Lower lobe of right lung (tissue), 2 donors: ENCODE measurements around the gene CLEC4A. TPM values are rescaled to one million over a fixed set of nuclear protein-coding genes. Genes with fewer than 3 reads are reported as not detected.
"Not testable (repeated sequence)": the region's sequence is repeated elsewhere in the genome, so short reads cannot be mapped to it uniquely, and the experiment has no call there.

Experiments
- ATAC-seq, 2 donors: fragments of 200-7000 bp; cut with Tn5 transposase; one replicate each; pipeline ENCODE4 v1.9.1; 2020 to 2022; ENCODE audit warnings: mild to moderate bottlenecking in 2 of 2, moderate library complexity in 2 of 2
- DNase-seq: peaks from one replicate; pipeline ENCODE4 v3.0.0-alpha.2; 2020
- H3K27ac ChIP-seq: fragments of 200-600 bp; one replicate; pipeline ENCODE4 v1.8.0; 2022
- H3K27me3 ChIP-seq: fragments of 200-600 bp; one replicate; pipeline ENCODE4 v1.8.0; 2022; ENCODE audit warnings: low read depth
- H3K36me3 ChIP-seq: fragments of 200-600 bp; one replicate; pipeline ENCODE4 v1.8.0; 2022; ENCODE audit warnings: mild to moderate bottlenecking
- H3K4me1 ChIP-seq: fragments of 200-600 bp; one replicate; pipeline ENCODE4 v1.8.0; 2022
- H3K4me3 ChIP-seq: fragments of 200-600 bp; one replicate; pipeline ENCODE4 v1.8.0; 2022; ENCODE audit warnings: mild to moderate bottlenecking
- H3K9me3 ChIP-seq: fragments of 200-600 bp; one replicate; pipeline ENCODE4 v1.8.0; 2022
- intact Hi-C: fragments of 100-400 bp; cut with DNase I; formaldehyde crosslinking; loops from one replicate; pipeline ENCODE4 v1.11.0; 2022
- total RNA-seq: library from RNA; stranded (reverse); fragmentation: NEBNext Ultra II Directional; extraction: Animal tissue kit (Norgen Biotek cat#: 25700); gene quantifications from one replicate; pipeline ENCODE4 v1.2.1, GENCODE V29; 2021
- TF ChIP-seq, protein P1 (sequence below): fragments of 200-600 bp; IDR thresholded peaks from one replicate; pipeline ENCODE4 v1.8.0; 2022; ENCODE audit warnings: antibody characterized with exemption, mild to moderate bottlenecking
- donor health status: DM: no; HTN: yes; CAD: no; lungs with severe emphysema.

Gene CLEC4A
- total RNA-seq, 1 donor from 2014 or later = 14.1 TPM

DNA sequence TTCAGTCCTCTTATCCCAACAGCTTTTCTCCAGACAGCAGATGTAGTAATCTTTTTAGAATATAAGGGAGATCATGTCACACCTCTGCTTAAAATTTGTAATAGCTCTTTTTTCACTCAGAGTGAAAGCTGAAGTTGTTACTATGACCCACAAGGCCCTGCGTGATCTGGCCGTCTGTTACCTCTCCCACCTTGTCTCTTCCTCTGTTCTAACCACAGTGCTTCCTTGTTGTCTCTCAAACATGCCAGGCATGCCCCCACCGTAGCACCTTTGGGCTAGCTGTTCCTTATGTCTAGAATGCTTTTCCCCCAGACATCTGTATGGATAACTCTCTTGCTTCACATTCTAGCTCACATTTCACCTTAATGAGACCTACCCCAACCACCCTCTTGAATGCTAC lies 34.8 kb upstream of the CLEC4A start:
- peak in 1 of 2 donors; percentile 45 for ATAC-seq
- TF ChIP-seq, protein P1, sequence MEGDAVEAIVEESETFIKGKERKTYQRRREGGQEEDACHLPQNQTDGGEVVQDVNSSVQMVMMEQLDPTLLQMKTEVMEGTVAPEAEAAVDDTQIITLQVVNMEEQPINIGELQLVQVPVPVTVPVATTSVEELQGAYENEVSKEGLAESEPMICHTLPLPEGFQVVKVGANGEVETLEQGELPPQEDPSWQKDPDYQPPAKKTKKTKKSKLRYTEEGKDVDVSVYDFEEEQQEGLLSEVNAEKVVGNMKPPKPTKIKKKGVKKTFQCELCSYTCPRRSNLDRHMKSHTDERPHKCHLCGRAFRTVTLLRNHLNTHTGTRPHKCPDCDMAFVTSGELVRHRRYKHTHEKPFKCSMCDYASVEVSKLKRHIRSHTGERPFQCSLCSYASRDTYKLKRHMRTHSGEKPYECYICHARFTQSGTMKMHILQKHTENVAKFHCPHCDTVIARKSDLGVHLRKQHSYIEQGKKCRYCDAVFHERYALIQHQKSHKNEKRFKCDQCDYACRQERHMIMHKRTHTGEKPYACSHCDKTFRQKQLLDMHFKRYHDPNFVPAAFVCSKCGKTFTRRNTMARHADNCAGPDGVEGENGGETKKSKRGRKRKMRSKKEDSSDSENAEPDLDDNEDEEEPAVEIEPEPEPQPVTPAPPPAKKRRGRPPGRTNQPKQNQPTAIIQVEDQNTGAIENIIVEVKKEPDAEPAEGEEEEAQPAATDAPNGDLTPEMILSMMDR = no peak
- DNase-seq = no peak
- H3K27me3 ChIP-seq = no peaks in the 10 kb centered on the region
- H3K27ac ChIP-seq = no peak overlapping the region
- H3K4me3 ChIP-seq = no peak overlapping the region
- peaks cover 34% of the 10 kb centered on the region for H3K4me1 ChIP-seq
- peaks cover 47% of the 10 kb centered on the region for H3K36me3 ChIP-seq
- no peaks in the 10 kb centered on the region for H3K9me3 ChIP-seq
- intact Hi-C loops = no loop called here

DNA sequence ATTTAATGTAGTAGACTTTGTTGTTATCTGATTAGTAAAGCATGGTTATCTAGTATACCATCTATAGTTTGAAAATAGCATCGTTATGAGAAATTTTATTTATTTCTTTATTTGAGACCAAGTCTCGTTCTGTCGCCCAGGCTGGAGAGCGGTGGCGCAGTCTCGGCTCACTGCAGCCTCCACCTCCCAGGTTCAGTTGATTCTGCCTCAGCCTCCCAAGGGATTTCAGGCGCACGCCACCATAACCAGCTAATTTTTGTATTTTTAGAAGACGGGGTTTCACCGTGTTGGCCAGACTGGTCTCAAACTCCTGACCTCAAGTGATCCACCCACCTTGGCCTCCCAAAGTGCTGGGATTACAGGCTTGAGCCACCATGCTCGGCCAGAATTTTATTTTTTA lies 34.1 kb upstream of the CLEC4A start:
- Histone ChIP-seq H3K4me1 (peaks cover 27% of the 10 kb centered on the region), H3K36me3 (peaks cover 54% of the 10 kb centered on the region)
- ATAC-seq, DNase-seq, H3K27me3 ChIP-seq, H3K27ac ChIP-seq, H3K9me3 ChIP-seq, H3K4me3 ChIP-seq, intact Hi-C loops: not testable (repeated sequence)

DNA sequence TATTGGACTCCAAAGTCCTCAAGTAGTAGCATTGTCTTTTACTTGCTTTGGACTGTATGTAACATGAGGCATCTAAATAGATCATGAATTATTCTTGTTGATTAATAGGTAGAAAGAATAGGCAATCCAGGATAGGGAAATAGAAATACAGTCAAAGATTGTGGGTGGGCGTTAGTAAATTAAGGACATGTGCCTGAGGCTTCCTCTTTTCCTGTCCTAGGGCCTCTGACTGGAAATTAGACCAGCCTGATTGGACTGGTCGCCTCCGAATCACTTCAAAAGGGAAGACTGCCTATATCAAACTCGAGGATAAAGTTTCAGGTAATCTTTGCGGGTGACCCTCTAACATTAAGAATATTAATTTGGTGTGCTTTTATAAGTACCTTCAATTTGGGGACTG lies 33.7 kb upstream of the CLEC4A start:
- H3K36me3 ChIP-seq = peaks cover 58% of the 10 kb centered on the region
- no peaks in the 10 kb centered on the region for H3K27me3 ChIP-seq
- ATAC-seq (peak; percentile 34 to 50), DNase-seq (no peak)
- TF ChIP-seq, protein P1 = no peak
- H3K27ac ChIP-seq = no peak overlapping the region
- no peak overlapping the region for H3K4me3 ChIP-seq
- intact Hi-C loops = no loop called here
- H3K4me1 ChIP-seq = peaks cover 23% of the 10 kb centered on the region
- H3K9me3 ChIP-seq = no peaks in the 10 kb centered on the region

DNA sequence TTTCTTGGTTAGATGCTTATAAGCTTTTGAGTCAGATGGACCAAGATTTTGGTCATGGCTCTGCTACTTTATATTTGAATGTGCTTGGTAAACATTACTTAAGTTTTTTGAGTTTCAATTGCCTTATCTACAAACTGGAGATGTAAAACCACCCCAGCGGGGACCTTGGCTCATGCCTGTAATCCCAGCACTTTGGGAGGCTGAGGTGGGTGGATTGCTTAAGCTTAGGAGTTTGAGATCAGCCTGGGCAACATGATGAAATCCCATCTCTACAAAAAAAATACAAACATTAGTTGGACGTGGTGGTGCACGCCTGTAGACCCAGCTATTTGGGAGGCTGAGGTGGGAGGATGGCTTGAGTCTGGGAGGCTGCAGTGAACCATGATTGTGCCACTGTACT lies 30.1 kb upstream of the CLEC4A start:
- Histone ChIP-seq H3K27me3 (no peaks in the 10 kb centered on the region), H3K4me1 (peaks cover 11% of the 10 kb centered on the region), H3K36me3 (peaks cover 88% of the 10 kb centered on the region), H3K27ac (no peak overlapping the region), H3K9me3 (no peaks in the 10 kb centered on the region), H3K4me3 (no peak overlapping the region)
- intact Hi-C loops = no loop called here
- no peak for DNase-seq
- TF ChIP-seq, protein P1 = no peak
- no peak for ATAC-seq

DNA sequence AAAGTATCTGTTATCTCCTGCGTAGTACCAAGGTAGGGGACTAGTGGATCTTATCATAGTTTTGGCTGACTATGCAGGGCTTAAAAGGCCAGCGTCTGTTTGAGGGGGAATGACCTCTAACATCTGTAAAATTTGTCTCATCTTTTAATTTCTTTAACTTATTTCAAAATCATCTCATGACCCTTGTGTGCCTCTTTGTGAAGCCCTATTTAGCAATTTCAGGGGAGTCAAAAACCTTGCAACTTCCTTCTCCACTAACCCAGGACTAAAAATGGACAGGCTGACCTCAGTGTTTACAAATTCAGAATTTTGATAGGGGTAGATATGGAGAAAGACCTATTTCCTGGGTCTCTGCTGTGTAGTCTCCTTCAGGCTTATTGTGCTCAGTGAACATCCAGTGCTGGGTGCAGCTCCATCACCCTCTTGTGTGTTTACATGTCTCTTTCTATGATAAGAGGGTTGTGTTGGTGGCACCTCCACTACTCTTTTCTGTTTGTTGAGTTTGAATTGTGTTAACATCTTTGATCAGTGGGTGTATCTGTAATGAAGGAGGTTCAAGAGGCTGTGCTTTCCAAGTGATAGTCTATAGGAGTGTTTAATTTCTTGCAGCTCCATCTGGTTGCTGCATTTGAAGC lies 27.0 kb upstream of the CLEC4A start:
- no peaks in the 10 kb centered on the region for H3K4me1 ChIP-seq
- intact Hi-C loops = no loop called here
- no peaks in the 10 kb centered on the region for H3K27me3 ChIP-seq
- H3K27ac ChIP-seq = no peak overlapping the region
- TF ChIP-seq, protein P1 = no peak
- no peaks in the 10 kb centered on the region for H3K9me3 ChIP-seq
- ATAC-seq (no peak), DNase-seq (no peak)
- H3K4me3 ChIP-seq = no peak overlapping the region
- peaks cover 77% of the 10 kb centered on the region for H3K36me3 ChIP-seq

DNA sequence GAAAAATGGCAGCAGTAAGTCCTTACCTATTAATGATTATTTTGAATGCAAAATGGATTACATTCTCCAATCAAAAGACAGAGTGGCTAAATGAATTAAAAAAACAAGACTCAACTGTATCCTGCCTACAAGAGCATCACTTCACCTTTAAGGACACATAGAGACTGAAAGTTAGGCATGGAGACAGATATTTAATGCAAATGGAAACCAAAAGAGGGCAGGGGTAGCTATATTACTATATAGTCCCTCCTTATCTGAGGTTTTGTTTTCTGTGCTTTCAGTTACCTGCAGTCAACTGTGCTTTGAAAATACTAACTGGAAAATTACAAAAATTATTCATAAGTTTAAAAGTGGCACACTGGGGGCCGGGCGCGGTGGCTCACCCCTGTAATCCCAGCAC lies 24.2 kb upstream of the CLEC4A start:
- DNase-seq (no peak), ATAC-seq (no peak)
- no peaks in the 10 kb centered on the region for H3K4me1 ChIP-seq
- no peaks in the 10 kb centered on the region for H3K9me3 ChIP-seq
- TF ChIP-seq, protein P1 = no peak
- intact Hi-C loops = no loop called here
- peaks cover 49% of the 10 kb centered on the region for H3K36me3 ChIP-seq
- H3K27ac ChIP-seq = no peak overlapping the region
- H3K4me3 ChIP-seq = no peak overlapping the region
- no peaks in the 10 kb centered on the region for H3K27me3 ChIP-seq
